SU-DHL-6 (cell line): ENCODE measurements around the gene KLF17.

Source experiments
- H2AFZ ChIP-seq: fragments of 200-600 bp; sonication (generic); 2 replicates; pipeline ENCODE4 v1.6.1; 2014; ENCODE audit warnings: low read depth, mild to moderate bottlenecking, moderate library complexity, mixed read lengths, antibody characterized with exemption, low read length; ENCODE audit not compliant: severe bottlenecking
- H3F3A ChIP-seq: fragments of 200-600 bp; shearing (Covaris generic); 2 replicates; pipeline ENCODE4 v1.6.0; 2016; ENCODE audit warnings: antibody characterized with exemption, mild to moderate bottlenecking; ENCODE audit not compliant: insufficient read depth
- H3K27ac ChIP-seq: fragments of 200-600 bp; sonication (generic); 2 replicates; pipeline ENCODE4 v1.5.1; 2016; ENCODE audit warnings: low read depth, mild to moderate bottlenecking, low read length, moderate library complexity, mixed read lengths
- H3K27me3 ChIP-seq: fragments of 200-600 bp; sonication (generic), shearing (Covaris generic); 2 replicates; pipeline ENCODE4 v1.6.0; 2014; ENCODE audit warnings: mild to moderate bottlenecking, low read length
- H3K36me3 ChIP-seq: fragments of 200-600 bp; sonication (generic); 2 replicates; pipeline ENCODE4 v1.6.1; 2014; ENCODE audit warnings: mild to moderate bottlenecking, low read length, mixed read lengths
- H3K4me2 ChIP-seq: fragments of 300-600, 200-600 bp; shearing (Covaris generic), sonication (generic); 2 replicates; pipeline ENCODE4 v1.6.0; 2014; ENCODE audit warnings: low read length, low read depth, mild to moderate bottlenecking; ENCODE audit not compliant: poor library complexity, severe bottlenecking
- H3K4me3 ChIP-seq: fragments of 200-600 bp; sonication (generic); 2 replicates; pipeline ENCODE4 v1.5.1; 2014; ENCODE audit warnings: antibody characterized with exemption, low read length, mild to moderate bottlenecking, mixed read lengths; ENCODE audit not compliant: insufficient read depth, poor library complexity, severe bottlenecking
- H3K79me2 ChIP-seq: fragments of 200-600 bp; sonication (generic); 2 replicates; pipeline ENCODE4 v1.6.1; 2014; ENCODE audit warnings: mild to moderate bottlenecking, low read length, moderate library complexity; ENCODE audit not compliant: insufficient read depth
- H3K9ac ChIP-seq: fragments of 200-600 bp; sonication (generic); 2 replicates; pipeline ENCODE4 v1.7.0; 2014; ENCODE audit warnings: mild to moderate bottlenecking, low read length
- H3K9me2 ChIP-seq: fragments of 200-600 bp; sonication (generic); replicated peaks from 2 replicates; pipeline ENCODE4 v1.6.1; 2014; ENCODE audit warnings: low read length; ENCODE audit not compliant: insufficient read depth
- H3K9me3 ChIP-seq: fragments of 200-600 bp; sonication (generic); 2 replicates; pipeline ENCODE4 v1.6.1; 2014; ENCODE audit warnings: low read length, mixed read lengths; ENCODE audit not compliant: insufficient read depth
- H4K20me1 ChIP-seq: fragments of 200-600 bp; sonication (generic); 2 replicates; pipeline ENCODE4 v1.6.1; 2014; ENCODE audit warnings: low read depth, mild to moderate bottlenecking, antibody characterized with exemption, low read length, moderate library complexity, mixed read lengths
- CTCF ChIP-seq: fragments of 200-600 bp; sonication (generic); IDR thresholded peaks from one replicate; pipeline ENCODE4 v1.5.1; 2017; ENCODE audit warnings: antibody characterized with exemption, mild to moderate bottlenecking, low read length, moderate library complexity; ENCODE audit not compliant: insufficient read depth, poor library complexity, severe bottlenecking
- EZH2phosphoT487 ChIP-seq: fragments of 200-600 bp; sonication (generic), shearing (Covaris generic); conservative IDR thresholded peaks from 2 replicates; pipeline ENCODE4 v1.6.1; 2018; ENCODE audit warnings: mild to moderate bottlenecking, antibody characterized with exemption, low read length, moderate library complexity, mixed read lengths

The KLF17 gene

GRCh38 chr1:44141531-44141930 lies 22.9 kb downstream of the KLF17 start, which contains the start of gene KLF18:
Gene KLF18 (minus strand): TSS chr1:44141631. CDS start chr1:44141631, 0 bp downstream.
- H2AFZ ChIP-seq, result no peak within 1 kb of the TSS
- H3K4me2 ChIP-seq, result no peak within 1 kb of the TSS
- no peak within 1 kb of the TSS for H3K4me3 ChIP-seq
- TF ChIP-seq EZH2phosphoT487 (no peak), CTCF (no peak)
- H3K27me3 ChIP-seq, result no peaks in the 10 kb centered on the region
- no peaks in the 10 kb centered on the region for H4K20me1 ChIP-seq
- no peak within 1 kb of the TSS for H3K27ac ChIP-seq
- no peaks in the 10 kb centered on the region for H3K79me2 ChIP-seq
- H3K36me3 ChIP-seq, result no peaks in the 10 kb centered on the region
- no peak within 1 kb of the TSS for H3K9ac ChIP-seq
- H3F3A ChIP-seq, result no peaks in the 10 kb centered on the region
- H3K9me2 ChIP-seq, result no peaks in the 10 kb centered on the region
- H3K9me3 ChIP-seq, result peaks cover 11% of the 10 kb centered on the region; the same call in 1 of the 2 replicates

DNA sequence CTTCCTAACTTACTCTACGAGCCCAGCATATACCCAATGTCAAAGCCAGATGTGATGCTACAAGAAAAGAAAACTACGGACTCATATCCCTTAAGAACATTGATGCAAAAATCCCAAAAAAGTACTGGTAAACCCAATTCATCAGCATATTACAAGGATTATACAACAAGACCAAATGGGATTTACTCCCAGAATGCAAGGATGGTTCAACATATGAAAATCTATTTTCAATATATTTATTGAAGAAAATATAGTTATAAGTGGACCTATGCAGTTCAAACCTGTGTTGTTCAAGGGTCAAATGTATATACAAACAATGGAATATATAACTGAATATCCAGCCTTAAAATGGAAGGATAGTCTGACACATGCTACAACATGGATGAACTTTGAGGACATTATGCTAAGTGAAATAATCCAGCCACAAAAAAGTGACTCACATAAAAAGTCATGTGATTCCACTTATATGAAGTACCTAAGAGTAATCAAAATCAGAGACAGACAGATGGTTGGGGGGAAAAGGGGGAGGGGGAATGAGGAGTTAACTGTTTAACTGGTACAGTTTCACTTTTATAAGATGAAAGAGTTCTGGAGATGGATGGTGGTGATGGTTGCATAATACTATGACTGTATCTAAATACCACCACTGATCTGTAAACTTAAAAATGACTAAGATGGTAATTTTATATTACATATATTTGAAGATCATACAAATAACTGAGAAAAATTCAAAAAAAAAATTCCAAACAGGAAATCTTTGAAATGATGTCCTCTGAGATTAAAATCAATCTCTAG lies 26.5 kb downstream of the KLF17 start:
- no peaks in the 10 kb centered on the region for H3K9me2 ChIP-seq
- no peaks in the 10 kb centered on the region for H3K36me3 ChIP-seq
- H3K4me3 ChIP-seq, result no peak overlapping the region
- H3K27me3 ChIP-seq, result no peaks in the 10 kb centered on the region
- no peak overlapping the region for H2AFZ ChIP-seq
- H3F3A ChIP-seq, result no peaks in the 10 kb centered on the region
- H4K20me1 ChIP-seq, result no peaks in the 10 kb centered on the region
- H3K9me3 ChIP-seq, result peaks cover 11% of the 10 kb centered on the region; the same call in 1 of the 2 replicates
- no peak overlapping the region for H3K27ac ChIP-seq
- no peak overlapping the region for H3K9ac ChIP-seq
- TF ChIP-seq EZH2phosphoT487 (no peak), CTCF (no peak)
- no peaks in the 10 kb centered on the region for H3K79me2 ChIP-seq
- no peak overlapping the region for H3K4me2 ChIP-seq

DNA sequence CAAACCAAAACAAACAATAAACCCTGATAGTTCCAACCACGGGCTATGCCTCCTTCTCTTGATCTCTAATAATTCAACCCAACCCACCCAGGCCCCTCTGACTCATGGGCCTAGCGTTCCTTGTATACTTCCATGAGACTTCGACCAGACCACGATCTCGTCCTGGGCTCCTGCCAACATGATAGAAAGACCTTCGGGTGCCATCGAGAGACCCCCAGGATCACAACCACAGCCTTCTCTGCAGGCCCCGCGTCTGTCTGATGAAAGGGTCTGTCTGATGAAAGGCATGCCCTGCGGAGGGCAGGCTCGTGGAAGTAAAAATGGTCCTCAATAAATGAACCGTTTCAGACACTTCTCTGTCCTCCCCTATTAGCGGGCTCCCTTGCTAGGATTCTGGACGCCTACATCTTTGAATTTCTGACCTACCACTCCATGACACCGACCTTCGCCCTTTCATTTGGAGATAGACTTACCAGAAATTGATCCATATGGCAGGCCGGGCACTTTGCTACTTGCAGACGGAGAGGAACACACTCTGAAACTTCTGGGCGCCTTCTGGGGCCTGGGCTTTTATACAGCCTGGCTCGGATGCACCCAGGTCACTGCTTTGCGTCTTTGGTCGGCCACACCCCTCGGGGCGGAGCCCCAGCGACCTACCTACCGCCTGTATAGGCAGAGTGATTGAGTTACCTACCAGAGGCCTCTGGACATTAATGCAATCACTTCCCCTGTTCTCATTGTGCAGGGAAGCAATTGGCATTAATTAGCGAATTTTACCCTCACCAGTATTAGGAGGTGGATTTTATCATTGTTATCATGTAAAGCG lies 28.1 kb downstream of the KLF17 start:
- Histone ChIP-seq H4K20me1 (no peaks in the 10 kb centered on the region), H3K36me3 (no peaks in the 10 kb centered on the region), H3K9ac (no peak overlapping the region), H2AFZ (no peak overlapping the region), H3K27ac (no peak overlapping the region), H3K79me2 (no peaks in the 10 kb centered on the region), H3K4me3 (no peak overlapping the region), H3K9me3 (peaks cover 11% of the 10 kb centered on the region; the same call in 1 of the 2 replicates), H3K27me3 (no peaks in the 10 kb centered on the region), H3K4me2 (no peak overlapping the region), H3K9me2 (no peaks in the 10 kb centered on the region), H3F3A (no peaks in the 10 kb centered on the region)
- TF ChIP-seq CTCF (no peak), EZH2phosphoT487 (no peak)
